Left colon (tissue), 2 donors: ENCODE data around the gene RAB3B. TPM values are rescaled to one million over a fixed set of nuclear protein-coding genes. Genes with fewer than 3 reads are reported as not detected.
"Not testable (repeated sequence)": the region's sequence is repeated elsewhere in the genome, so short reads cannot be mapped to it uniquely, and the experiment has no call there.

ENCODE experiments used
- ATAC-seq: fragments of 200-7000 bp; cut with Tn5 transposase; one replicate; pipeline ENCODE4 v1.9.1; 2020; ENCODE audit warnings: mild to moderate bottlenecking, moderate library complexity
- DNase-seq, 2 donors: peaks; one replicate each; pipeline ENCODE4 v3.0.0-alpha.2; 2020
- intact Hi-C, 2 donors: fragments of 100-400 bp; cut with DNase I in 1 of 2; cut with micrococcal nuclease in 1 of 2; formaldehyde crosslinking; loops; one replicate each; pipeline versions ENCODE4 v1.11.2 to v1.14.0; 2022; cut with DNase I, micrococcal nuclease
- total RNA-seq, 2 donors: library from RNA; stranded (reverse); fragmentation: NEBNext Ultra II Directional; extraction: Animal tissue kit (Norgen Biotek cat#: 25700); gene quantifications; one replicate each; pipeline ENCODE4 v1.2.1, GENCODE V29; 2021
- donor health status: DM: no; HTN: no; CAD: no.
- donor health status: DM: yes; HTN: yes; CAD: no.

The RAB3B gene
- total RNA-seq, 2 donors from 2014 or later, result 3.2 to 9.2 TPM

- no peak for ATAC-seq
- DNase-seq, result no peak
- intact Hi-C loops, result no loop called here
Measured at GRCh38 chr1:51898090-51898734, 92.3 kb downstream of the RAB3B start.

GRCh38 chr1:51897699-51898031, 92.8 kb downstream of the RAB3B start:
- ATAC-seq, result no peak
- no peak for DNase-seq
- intact Hi-C loops, result loop anchor here in 1 of 2 donors (2.0 kb wide), 1 partner anchor 105 kb away; no protein-coding TSS in a partner anchor

GRCh38 chr1:51894748-51895147, 95.8 kb downstream of the RAB3B start:
- DNase-seq, intact Hi-C loops, ATAC-seq: not testable (repeated sequence)

- ATAC-seq (peak; percentile 90), DNase-seq (peak; percentile 100)
- intact Hi-C loops, result no loop called here
Measured at GRCh38 chr1:51878616-51879336, 111.7 kb downstream of the RAB3B start, which contains the start of gene NRDC. Gene NRDC (minus strand): TSS chr1:51878727. CDS start chr1:51878615, 112 bp downstream.

- ATAC-seq (no peak), DNase-seq (no peak)
- intact Hi-C loops, result no loop called here
Measured at GRCh38 chr1:51878308-51878615, 112.2 kb downstream of the RAB3B start.

- ATAC-seq (peak; percentile 24), DNase-seq (peak in 1 of 2 donors; percentile 41)
- intact Hi-C loops, result no loop called here
Measured at GRCh38 chr1:51877434-51878307, 112.8 kb downstream of the RAB3B start.

- no peak for DNase-seq
- intact Hi-C loops, result no loop called here
- no peak for ATAC-seq
Measured at GRCh38 chr1:51875836-51876235, 114.7 kb downstream of the RAB3B start.

- no peak for DNase-seq
- ATAC-seq, result peak; percentile 22
- intact Hi-C loops, result no loop called here
Measured at GRCh38 chr1:51875291-51875772, 115.2 kb downstream of the RAB3B start.

- intact Hi-C loops, DNase-seq, ATAC-seq: not testable (repeated sequence)
Measured at GRCh38 chr1:51873270-51873669, 117.2 kb downstream of the RAB3B start.

- intact Hi-C loops, result no loop called here
- no peak for ATAC-seq
Measured at GRCh38 chr1:51871351-51871975, 119.0 kb downstream of the RAB3B start.

GRCh38 chr1:51870603-51871350, 119.7 kb downstream of the RAB3B start:
- intact Hi-C loops, result no loop called here
- ATAC-seq, result no peak

More at GRCh38 chr1:51871351-51871975, 119.0 kb downstream of the RAB3B start:
- no peak for DNase-seq

GRCh38 chr1:51867479-51868232, 122.8 kb downstream of the RAB3B start:
- intact Hi-C loops, result no loop called here
- ATAC-seq (no peak), DNase-seq (no peak)

More at GRCh38 chr1:51870603-51871350, 119.7 kb downstream of the RAB3B start:
- no peak for DNase-seq

- intact Hi-C loops, result no loop called here
- DNase-seq (no peak), ATAC-seq (no peak)
Measured at GRCh38 chr1:51863384-51863783, 127.1 kb downstream of the RAB3B start.

GRCh38 chr1:51861669-51862068, 128.8 kb downstream of the RAB3B start:
- no peak for DNase-seq
- intact Hi-C loops, result no loop called here
- no peak for ATAC-seq

- intact Hi-C loops, result no loop called here
- DNase-seq (no peak), ATAC-seq (no peak)
Measured at GRCh38 chr1:51859735-51860134, 130.8 kb downstream of the RAB3B start.

GRCh38 chr1:51859333-51859732, 131.2 kb downstream of the RAB3B start:
- intact Hi-C loops, result no loop called here
- DNase-seq, result no peak
- no peak for ATAC-seq

- intact Hi-C loops, result no loop called here
- ATAC-seq (no peak), DNase-seq (no peak)
Measured at GRCh38 chr1:51858892-51859291, 131.6 kb downstream of the RAB3B start.
